ENCODE data around the gene CLDN14.

CLDN14 gene

DNA sequence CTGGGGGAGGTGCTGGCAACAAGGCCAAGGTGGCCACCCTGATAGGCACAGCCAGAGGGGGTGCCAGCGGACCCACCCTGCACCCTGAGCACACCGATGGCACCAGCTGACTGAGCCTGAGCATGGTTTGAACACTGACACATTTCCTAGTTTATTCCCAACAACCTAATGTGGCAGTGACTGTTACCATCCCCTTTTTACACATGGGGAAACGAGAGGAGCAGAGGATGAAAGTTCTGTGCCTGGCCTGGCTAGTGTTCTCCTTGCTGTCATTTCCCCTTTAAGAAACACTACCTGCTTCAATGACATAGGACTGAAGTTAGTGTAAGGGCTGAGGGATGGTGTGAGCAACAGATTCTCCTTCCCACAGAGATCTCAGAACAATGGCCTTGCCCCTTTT is 15.3 kb downstream of the CLDN14 start:
- TF ChIP-seq, protein P1, sequence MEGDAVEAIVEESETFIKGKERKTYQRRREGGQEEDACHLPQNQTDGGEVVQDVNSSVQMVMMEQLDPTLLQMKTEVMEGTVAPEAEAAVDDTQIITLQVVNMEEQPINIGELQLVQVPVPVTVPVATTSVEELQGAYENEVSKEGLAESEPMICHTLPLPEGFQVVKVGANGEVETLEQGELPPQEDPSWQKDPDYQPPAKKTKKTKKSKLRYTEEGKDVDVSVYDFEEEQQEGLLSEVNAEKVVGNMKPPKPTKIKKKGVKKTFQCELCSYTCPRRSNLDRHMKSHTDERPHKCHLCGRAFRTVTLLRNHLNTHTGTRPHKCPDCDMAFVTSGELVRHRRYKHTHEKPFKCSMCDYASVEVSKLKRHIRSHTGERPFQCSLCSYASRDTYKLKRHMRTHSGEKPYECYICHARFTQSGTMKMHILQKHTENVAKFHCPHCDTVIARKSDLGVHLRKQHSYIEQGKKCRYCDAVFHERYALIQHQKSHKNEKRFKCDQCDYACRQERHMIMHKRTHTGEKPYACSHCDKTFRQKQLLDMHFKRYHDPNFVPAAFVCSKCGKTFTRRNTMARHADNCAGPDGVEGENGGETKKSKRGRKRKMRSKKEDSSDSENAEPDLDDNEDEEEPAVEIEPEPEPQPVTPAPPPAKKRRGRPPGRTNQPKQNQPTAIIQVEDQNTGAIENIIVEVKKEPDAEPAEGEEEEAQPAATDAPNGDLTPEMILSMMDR (IDR thresholded peaks at IDR 0.05) = no peak

DNA sequence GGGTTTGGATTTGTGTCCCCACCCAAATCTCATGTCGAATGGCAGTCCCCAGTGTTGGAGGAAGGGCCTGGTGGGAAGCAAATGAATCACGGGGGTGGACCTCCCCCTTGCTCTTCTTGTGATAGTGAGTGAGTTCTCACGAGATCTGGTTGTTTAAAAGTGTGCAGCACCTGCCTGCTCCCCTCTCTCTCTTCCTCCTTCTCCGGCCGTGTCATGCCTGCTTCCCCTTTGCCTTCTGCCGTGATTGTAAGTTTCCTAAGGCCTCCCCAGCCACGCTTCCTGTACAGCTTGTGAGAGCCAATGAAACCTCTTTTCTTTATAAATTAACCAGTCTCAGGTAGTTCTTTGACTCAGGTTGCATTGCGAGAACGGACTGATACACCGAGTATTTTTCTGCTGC is 15.9 kb downstream of the CLDN14 start:
- TF ChIP-seq, protein P1 (IDR thresholded peaks at IDR 0.05) = no peak

DNA sequence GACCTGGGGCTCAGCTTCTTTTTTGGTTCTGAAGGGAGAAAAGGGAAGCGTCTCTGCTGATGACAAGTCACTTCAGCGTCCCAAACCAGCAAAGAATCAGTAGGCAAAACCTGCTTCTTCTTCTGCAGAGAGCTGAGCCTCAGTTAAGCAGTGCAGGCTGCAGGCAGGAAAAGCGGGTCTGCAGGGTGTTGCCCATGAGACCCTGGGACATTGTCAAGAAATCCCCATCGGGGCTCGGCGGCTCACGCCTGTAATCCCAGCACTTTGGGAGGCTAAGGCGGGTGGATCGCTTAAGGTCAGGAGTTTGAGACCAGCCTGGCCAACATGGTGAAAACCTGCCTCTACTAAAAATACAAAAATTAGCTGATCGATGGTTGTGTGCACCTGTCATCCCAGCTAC is 16.7 kb downstream of the CLDN14 start:
- TF ChIP-seq, protein P1 (IDR thresholded peaks at IDR 0.05) = no peak

DNA sequence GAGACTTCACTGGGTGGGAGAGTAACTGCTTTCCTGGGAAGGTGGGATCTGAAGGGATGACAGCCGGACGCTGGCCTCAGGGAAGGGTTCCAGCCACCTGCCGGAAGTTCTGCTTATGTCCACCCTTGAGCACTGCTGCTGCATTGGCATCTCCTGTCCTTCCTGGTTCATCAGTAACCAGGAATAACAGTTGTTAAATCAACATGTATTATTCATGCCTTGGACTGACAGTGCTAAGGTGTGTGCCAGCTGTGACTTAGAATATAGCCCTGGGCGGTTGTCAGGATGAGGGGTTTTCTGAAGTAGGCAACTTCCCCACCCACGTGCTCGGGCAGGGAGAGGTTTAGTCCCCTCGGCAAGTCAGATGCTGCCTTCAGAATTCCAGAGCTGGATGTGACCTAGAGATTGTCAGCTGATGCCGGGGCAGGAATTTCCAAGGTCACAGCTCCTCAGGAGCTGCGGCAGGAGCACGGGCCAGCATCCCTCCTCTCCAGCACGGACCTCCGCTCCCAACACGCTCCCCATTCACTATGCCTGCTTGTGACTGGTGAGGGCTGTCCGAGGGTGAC is 17.9 kb downstream of the CLDN14 start:
- TF ChIP-seq, protein P1 (IDR thresholded peaks at IDR 0.05) = no peak

DNA sequence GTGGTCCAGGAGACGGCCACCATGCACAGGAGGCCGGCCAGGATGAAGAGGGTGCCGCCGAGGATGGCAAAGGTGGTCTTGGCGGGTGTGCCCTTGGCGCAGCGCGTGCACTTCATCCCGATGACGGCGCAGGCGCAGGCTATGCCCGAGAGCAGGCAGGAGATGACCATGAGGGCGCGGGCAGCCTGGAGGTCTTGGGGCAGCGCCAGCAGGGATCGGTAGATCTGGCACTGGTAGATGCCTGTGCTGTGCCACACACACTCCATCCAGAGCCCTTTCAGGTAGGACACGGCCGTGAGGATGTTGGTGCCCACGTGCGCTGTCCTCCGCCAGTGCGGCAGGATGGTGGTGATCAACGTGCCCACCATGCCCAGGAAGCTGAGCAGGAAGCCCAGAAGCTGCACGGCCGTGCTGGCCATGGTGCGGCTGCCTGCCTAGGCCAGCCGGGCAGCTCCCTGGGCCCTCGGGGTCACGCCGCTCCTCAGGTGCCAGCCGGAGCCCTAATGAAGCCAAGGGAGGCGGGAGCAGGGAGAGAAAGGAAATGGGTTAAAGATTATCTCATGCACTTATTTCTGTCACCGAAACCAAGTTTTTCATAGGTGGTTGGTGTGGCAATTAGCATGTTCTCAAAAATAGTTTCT is 18.5 kb downstream of the CLDN14 start:
- TF ChIP-seq, protein P1 (IDR thresholded peaks at IDR 0.05) = no peak

DNA sequence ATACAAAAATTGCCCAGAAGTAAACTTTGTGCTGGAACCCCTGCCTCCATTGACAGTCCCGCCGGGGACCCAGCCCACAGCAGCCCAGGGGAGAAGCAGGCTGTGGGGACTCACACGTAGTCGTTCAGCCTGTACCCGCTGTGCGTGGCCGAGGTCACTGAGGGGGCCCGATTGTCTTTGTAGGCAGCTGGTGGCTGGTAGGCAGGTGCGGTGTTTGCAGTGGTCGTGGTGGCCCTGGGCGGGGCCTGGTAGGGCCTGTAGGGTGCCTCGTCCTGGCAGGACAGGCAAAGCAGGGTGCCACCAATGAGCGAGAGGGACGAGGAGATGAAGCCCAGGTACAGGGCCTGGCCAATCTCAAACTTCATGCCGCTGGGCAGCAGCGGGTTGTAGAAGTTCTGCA is 19.1 kb downstream of the CLDN14 start:
- TF ChIP-seq, protein P1 (IDR thresholded peaks at IDR 0.05) = no peak

DNA sequence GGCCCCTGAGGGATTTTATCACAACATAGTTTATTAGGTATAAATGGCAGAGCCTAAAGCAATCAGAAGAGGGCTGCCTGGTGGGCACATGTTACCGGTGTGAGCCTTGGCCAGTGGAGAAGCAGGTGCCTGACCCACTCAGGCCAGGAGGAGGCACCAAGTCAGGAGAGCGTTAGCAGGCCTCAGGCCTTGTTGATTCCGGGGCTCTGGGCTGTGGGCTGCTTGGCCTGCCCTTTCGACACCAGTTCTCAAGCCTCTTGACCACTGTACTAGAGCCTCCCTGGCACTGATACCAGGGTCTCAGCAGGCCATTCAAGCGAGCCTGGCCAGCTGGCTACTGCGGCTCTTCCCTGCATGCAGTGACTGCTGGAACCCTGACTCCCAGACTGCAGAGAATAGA is 20.8 kb downstream of the CLDN14 start:
- TF ChIP-seq, protein P1 (IDR thresholded peaks at IDR 0.05) = no peak
